Activated T-cell treated with anti-CD3 and anti-CD28 coated beads, Interleukin-2, amount 50 U/mL, for 24 hours (primary cell): ENCODE measurements around the gene INPP5E.

Experiments
- DNase-seq: peaks from one replicate; pipeline ENCODE4 v3.0.0-alpha.2; 2020
- H3K27ac Mint-ChIP-seq: 2 replicates; pipeline ENCODE4 v1.8.0; 2020; ENCODE audit warnings: mild to moderate bottlenecking, mixed read lengths
- H3K27me3 Mint-ChIP-seq: 2 replicates; pipeline ENCODE4 v1.8.0; 2020; ENCODE audit warnings: mixed read lengths
- H3K36me3 Mint-ChIP-seq: 2 replicates; pipeline ENCODE4 v1.8.0; 2020; ENCODE audit warnings: low read depth, mixed read lengths
- H3K4me1 Mint-ChIP-seq: 2 replicates; pipeline ENCODE4 v1.8.0; 2020; ENCODE audit warnings: low read depth, mixed read lengths
- H3K4me3 Mint-ChIP-seq: 2 replicates; pipeline ENCODE4 v1.8.0; 2020; ENCODE audit warnings: mild to moderate bottlenecking, moderate library complexity, mixed read lengths
- H3K9me3 Mint-ChIP-seq: 2 replicates; pipeline ENCODE4 v1.8.0; 2020; ENCODE audit warnings: mixed read lengths

INPP5E gene

DNA sequence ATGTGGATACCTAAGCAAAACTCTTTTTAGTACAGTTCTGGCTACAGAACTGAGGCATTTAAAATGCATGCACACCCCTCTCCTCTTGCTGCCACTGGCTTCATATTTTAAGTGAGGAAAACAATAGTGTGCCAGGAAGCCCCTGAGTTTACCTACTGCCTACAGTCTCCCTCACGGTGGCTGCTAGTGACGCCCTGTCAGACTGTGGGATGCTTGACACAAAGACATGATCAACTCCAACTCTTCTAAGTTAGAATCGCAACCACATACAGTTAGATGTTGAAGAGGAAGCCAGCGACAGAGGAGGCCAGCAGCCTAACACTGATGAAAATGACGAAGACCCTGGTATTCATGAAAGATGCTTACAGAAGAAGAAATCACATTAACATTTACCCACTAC lies 41.9 kb upstream of the INPP5E start:
- Mint-ChIP-seq H3K36me3 (peaks cover 52% of the 10 kb centered on the region), H3K27ac (peak overlapping the region; percentile 92), H3K4me3 (peak overlapping the region; percentile 97), H3K27me3 (no peaks in the 10 kb centered on the region), H3K4me1 (peaks cover 39% of the 10 kb centered on the region), H3K9me3 (no peaks in the 10 kb centered on the region)
- no peak for DNase-seq

DNA sequence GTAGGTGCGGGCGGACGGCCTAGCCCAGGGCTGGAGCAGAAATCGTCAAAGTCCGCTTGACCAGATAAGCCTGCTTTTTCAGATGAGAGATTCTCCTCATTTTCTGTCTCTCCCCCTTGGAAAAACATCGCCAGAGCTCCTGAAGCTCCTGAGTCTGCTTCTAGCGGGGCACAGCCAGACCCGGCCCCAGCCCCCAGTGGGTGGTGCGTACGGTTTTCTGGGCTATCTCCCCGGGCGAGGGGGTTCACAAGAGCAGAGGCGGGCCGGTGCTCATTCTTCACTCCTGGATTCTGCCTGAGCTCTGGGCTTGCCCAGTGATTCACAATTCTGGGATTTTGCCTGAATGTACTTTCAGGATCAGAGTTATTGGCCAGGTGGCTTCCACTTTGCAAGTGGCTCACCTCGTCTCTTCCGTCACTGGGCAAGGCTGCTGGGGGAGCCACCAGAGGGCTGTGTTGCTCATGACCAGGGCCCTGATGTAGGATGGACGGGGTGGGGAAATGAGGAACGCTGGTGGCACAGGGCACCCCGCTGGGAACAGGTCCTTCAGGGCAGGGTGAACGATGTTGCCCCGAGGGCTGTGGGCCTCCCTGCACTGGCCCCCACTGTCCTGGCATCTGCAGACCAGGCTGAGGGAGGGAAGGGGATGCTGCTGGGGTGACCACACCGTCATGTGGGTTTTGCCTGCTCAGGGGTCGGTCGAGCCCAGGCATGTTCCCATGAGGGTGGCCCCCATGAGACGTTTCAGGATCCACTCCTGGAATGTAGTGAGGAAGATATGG lies 36.9 kb upstream of the INPP5E start:
- Mint-ChIP-seq H3K9me3 (no peaks in the 10 kb centered on the region), H3K36me3 (peaks cover 91% of the 10 kb centered on the region), H3K4me3 (no peak overlapping the region), H3K4me1 (peaks cover 29% of the 10 kb centered on the region), H3K27ac (no peak overlapping the region), H3K27me3 (no peaks in the 10 kb centered on the region)
- no peak for DNase-seq

- DNase-seq = no peak
- Mint-ChIP-seq H3K4me3 (no peak overlapping the region), H3K36me3 (peaks cover 96% of the 10 kb centered on the region), H3K9me3 (no peaks in the 10 kb centered on the region), H3K27me3 (no peaks in the 10 kb centered on the region), H3K27ac (no peak overlapping the region), H3K4me1 (peaks cover 20% of the 10 kb centered on the region)
Measured at GRCh38 chr9:136474974-136475865, 35.6 kb upstream of the INPP5E start.

GRCh38 chr9:136474021-136474640 lies 34.5 kb upstream of the INPP5E start:
- Mint-ChIP-seq H3K9me3 (no peaks in the 10 kb centered on the region), H3K27ac (no peak overlapping the region), H3K27me3 (no peaks in the 10 kb centered on the region), H3K4me1 (peaks cover 14% of the 10 kb centered on the region), H3K36me3 (peaks cover 99% of the 10 kb centered on the region), H3K4me3 (no peak overlapping the region)
- no peak for DNase-seq

GRCh38 chr9:136473354-136473721 lies 33.7 kb upstream of the INPP5E start:
- Mint-ChIP-seq H3K4me1 (peaks cover 7% of the 10 kb centered on the region), H3K36me3 (peaks cover 100% of the 10 kb centered on the region), H3K27ac (peak overlapping the region; percentile 15), H3K4me3 (no peak overlapping the region), H3K9me3 (no peaks in the 10 kb centered on the region), H3K27me3 (no peaks in the 10 kb centered on the region)
- DNase-seq = no peak

DNA sequence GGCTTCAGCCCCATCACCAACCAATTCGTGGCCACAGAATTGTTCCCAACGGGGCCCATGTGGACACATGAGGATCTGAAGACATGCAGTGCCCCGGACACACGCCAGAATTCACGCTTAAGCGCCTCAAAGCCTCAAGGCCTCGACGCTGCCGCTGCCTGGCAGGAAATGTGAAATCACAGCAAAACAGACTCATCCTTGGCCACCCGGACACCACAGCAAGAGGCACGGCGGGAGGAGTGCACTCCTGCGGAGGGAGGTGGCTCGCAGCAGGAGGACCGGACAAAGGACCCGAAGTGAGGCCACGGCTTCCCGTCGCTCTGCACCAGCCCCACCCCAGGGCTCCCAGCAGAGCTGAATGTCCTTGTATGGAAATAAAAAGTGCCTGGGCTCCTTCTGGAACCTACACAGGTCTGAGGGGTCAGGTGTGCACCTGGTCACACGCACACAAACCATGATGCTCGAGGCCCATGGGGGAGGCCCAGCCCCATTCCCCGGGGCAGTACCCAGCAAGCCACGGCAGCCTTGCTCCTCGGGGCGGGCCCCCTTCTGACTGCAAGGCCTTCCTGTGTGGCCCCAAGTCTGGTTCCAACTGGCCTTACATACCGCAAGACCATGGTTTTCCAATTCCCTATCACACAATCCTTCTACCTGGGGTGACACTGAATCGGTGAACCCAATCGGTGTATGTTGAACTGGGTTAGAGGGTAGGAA lies 33.2 kb upstream of the INPP5E start:
- Mint-ChIP-seq H3K27ac (peak overlapping the region; percentile 15), H3K36me3 (peaks cover 99% of the 10 kb centered on the region), H3K4me3 (no peak overlapping the region), H3K27me3 (no peaks in the 10 kb centered on the region), H3K4me1 (peaks cover 5% of the 10 kb centered on the region), H3K9me3 (no peaks in the 10 kb centered on the region)
- no peak for DNase-seq

- no peak overlapping the region for H3K27ac Mint-ChIP-seq
- H3K27me3 Mint-ChIP-seq = no peaks in the 10 kb centered on the region
- H3K36me3 Mint-ChIP-seq = peaks cover 99% of the 10 kb centered on the region
- no peak for DNase-seq
- H3K9me3 Mint-ChIP-seq = no peaks in the 10 kb centered on the region
- H3K4me1 Mint-ChIP-seq = peaks cover 3% of the 10 kb centered on the region
- no peak overlapping the region for H3K4me3 Mint-ChIP-seq
Measured at GRCh38 chr9:136471802-136472487, 32.3 kb upstream of the INPP5E start.

DNA sequence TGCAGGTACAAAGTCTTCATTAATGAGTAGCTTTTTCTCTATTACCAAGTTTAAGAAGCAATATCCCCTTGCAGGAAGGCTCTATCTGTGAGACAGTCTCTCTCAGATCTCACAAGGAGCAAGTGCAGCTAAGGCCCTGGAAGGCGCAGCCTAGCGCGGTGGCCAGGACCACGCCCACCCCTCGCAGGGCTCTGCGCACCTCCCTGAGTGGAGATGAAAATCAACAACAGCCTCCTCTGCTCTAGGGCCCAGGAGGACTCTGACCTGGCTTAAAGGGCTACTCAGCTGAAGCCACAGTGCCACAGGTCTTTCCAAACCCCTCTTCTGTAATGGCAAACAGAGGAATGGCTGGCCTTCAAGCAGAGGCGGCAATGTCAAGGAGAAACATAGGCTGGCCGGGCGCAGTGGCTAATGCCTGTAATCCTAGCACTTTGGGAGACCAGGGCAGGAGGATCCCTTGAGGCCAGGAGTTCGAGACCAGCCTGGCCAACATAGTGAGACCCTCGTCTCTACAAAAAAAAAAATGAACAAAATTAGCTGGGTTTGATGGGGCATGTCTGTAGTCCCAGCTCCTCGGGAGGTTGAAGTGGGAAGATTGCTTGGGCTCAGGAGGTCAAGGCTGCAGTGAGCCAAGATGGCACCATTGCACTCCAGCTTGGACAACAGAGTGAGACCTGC lies 31.3 kb upstream of the INPP5E start:
- Mint-ChIP-seq H3K27me3 (no peaks in the 10 kb centered on the region), H3K27ac (no peak overlapping the region), H3K4me3 (no peak overlapping the region), H3K4me1 (peaks cover 3% of the 10 kb centered on the region), H3K9me3 (no peaks in the 10 kb centered on the region), H3K36me3 (peaks cover 99% of the 10 kb centered on the region)
- DNase-seq = no peak

DNA sequence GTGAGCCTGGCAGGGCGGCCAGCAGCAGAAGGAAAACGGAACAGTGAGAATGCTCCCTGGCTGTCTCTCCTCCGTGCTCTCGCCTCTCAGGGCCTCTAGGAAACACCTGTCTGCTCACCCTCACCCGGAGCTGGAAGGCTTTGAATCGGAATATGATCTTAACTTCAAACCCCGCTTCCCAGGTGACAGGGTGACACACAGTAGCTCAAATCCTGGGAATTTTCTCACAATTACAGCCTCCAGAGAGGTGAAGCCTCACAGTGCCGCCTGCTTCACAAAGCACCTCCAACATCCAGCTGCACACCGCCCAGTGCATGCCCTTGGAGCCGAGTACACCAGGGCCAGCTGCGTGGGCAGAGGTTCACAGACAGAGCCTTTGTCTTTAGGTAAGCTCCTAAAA lies 30.7 kb upstream of the INPP5E start:
- Mint-ChIP-seq H3K36me3 (peaks cover 99% of the 10 kb centered on the region), H3K4me1 (peaks cover 3% of the 10 kb centered on the region), H3K27me3 (no peaks in the 10 kb centered on the region), H3K4me3 (no peak overlapping the region), H3K27ac (no peak overlapping the region), H3K9me3 (no peaks in the 10 kb centered on the region)
- DNase-seq = no peak

DNA sequence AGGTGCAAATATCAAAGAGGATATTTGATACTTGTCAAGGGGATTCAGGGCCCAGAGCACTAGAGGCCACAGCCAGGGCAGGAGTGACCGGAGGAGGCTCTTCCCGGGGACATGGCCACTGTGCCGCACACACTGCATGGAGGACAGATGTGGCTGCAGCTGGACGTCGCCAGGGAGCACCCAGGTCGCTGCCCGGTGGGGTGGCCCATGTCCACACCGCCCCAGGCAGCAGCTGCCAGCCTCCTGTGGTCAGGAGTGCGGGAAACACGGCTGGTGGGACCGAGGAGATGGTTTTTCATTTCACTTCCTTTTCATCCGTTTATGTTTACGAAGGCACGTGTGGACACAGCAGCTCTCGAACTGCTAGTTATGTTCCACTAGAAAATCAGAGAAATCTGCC lies 28.1 kb upstream of the INPP5E start:
- H3K4me1 Mint-ChIP-seq = no peaks in the 10 kb centered on the region
- no peaks in the 10 kb centered on the region for H3K27me3 Mint-ChIP-seq
- no peak overlapping the region for H3K4me3 Mint-ChIP-seq
- peaks cover 99% of the 10 kb centered on the region for H3K36me3 Mint-ChIP-seq
- DNase-seq = no peak
- H3K27ac Mint-ChIP-seq = no peak overlapping the region
- no peaks in the 10 kb centered on the region for H3K9me3 Mint-ChIP-seq

DNA sequence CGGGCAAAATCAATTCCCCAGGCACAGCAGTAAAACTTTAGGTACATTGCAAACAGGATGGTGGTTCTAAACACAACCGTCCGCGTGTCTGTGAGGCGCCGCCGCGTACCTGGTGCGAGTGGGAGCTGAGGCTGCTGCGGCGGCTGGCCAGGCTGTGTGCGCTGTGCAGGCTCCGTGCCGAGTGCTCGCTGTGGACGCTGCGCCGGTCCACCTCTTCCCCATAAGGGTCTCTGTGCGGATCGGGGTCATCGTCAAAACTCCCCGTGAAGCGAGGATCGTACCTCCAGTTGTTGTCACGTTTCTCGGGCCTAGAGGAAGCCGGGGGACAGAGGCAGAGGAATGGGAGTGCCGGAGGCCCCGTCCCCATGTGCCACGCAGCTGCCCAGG lies 26.5 kb upstream of the INPP5E start:
- Mint-ChIP-seq H3K27me3 (no peaks in the 10 kb centered on the region), H3K4me3 (no peak overlapping the region), H3K9me3 (no peaks in the 10 kb centered on the region), H3K27ac (no peak overlapping the region), H3K36me3 (peaks cover 98% of the 10 kb centered on the region), H3K4me1 (no peaks in the 10 kb centered on the region)
- no peak for DNase-seq

DNA sequence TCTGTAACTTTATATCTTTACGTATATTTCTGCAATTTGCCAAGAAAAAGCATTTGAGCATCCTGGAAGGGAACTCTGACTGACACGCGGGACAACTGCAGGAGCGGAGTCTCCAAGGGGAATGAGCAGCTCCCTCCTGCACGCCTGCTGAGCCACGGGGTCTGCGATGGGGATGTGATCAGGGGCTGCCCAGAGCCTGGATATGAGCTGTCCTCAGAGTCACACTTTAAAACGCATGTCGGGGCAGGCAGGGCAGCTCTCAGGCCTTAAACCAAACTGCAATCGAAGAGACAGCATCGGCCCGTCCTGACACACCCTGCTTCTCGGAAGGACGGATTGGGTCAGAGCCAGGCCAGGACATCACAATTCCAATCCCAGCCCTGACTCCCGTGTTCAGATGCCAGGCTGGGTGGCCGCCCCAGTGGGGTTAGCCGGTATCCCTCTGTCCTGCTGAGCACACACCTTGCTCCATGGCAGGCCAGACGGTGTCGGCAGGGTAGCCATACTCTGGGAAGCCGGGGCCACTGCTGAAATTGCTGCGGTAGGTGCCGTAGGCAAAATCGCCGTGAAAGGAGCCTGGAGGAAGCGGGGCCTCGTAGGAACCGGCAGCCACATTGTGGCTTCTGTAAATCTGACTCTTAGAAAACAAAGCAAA lies 26.0 kb upstream of the INPP5E start:
- Mint-ChIP-seq H3K27ac (no peak overlapping the region), H3K27me3 (no peaks in the 10 kb centered on the region), H3K36me3 (peaks cover 98% of the 10 kb centered on the region), H3K9me3 (no peaks in the 10 kb centered on the region), H3K4me3 (no peak overlapping the region), H3K4me1 (no peaks in the 10 kb centered on the region)
- no peak for DNase-seq

DNA sequence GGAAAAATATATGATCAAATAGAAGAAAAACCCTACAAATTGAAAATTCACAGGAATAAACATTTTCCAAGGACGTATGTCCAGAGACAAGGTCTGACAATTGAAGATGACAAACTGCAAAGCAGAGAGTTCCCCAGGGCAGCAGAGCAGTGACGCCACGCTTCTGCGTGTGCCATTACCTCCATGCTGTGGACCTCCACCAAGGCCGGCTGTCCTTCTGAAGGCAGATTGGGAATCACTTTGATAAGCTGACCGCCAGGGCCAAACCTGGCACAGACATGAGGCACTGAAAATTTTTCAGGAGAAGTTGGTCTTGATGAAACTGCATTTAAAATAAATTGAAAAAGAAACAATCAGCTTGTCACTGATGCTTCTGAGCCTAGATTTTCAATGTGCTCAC lies 24.6 kb upstream of the INPP5E start:
- no peak for DNase-seq
- Mint-ChIP-seq H3K36me3 (peaks cover 94% of the 10 kb centered on the region), H3K27me3 (no peaks in the 10 kb centered on the region), H3K27ac (no peak overlapping the region), H3K4me1 (no peaks in the 10 kb centered on the region), H3K4me3 (no peak overlapping the region), H3K9me3 (no peaks in the 10 kb centered on the region)
